ENCODE measurements around the gene PTPRN. TPM values are rescaled to one million over a fixed set of nuclear protein-coding genes. Genes with fewer than 3 reads are reported as not detected.

Gene PTPRN
- polyA plus RNA-seq, 1 donor (not counting 4 experiments of a cell fraction or from before 2014, with no cell fraction given) = not detected

DNA sequence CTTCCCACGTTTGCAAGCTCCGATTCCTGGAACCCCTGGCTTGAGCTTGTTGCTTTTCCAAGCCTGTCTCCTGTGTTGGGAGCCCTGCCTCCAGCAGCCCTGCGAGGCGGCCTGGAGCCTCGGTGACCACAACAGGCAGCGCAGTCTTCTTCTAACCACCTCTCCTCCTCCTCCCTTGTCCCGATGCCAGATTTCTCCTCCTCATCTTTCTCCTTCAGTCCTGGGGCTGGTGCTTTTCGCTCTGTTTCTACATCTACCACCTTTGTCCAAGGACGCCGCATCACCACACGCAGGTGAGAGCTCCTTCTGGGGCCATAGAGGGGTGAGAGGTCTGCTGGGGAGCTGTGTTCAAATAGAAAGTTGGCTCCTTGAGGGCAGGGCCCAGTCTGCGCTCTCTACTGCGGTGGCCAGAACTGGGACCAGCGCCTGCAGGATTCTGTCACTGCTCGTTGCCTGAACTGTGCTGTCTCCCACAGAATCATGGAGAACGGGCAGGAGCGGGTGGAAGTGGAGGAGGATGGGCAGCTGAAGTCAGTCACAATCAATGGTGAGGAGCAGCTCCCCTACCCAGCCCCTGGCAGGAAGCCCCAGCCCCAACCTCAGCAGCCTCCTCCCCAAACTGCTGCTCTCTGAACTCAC lies 26.1 kb downstream of the PTPRN start:
- H4K20me1 ChIP-seq (ENCODE audit: control insufficient read depth, extremely low read depth, insufficient read depth, low read length) = no peaks in the 10 kb centered on the region
- peaks cover 23 to 27% of the 10 kb centered on the region in 2 experiments for H3K36me3 ChIP-seq (ENCODE audit: control insufficient read depth in 2 of 2, extremely low read depth in 1 of 2, insufficient read depth in 2 of 2, low read length in 2 of 2)
- TF ChIP-seq EZH2 (IDR thresholded peaks at IDR 0.05; ENCODE audit: low read length) = no peak
- TF ChIP-seq, protein P1, sequence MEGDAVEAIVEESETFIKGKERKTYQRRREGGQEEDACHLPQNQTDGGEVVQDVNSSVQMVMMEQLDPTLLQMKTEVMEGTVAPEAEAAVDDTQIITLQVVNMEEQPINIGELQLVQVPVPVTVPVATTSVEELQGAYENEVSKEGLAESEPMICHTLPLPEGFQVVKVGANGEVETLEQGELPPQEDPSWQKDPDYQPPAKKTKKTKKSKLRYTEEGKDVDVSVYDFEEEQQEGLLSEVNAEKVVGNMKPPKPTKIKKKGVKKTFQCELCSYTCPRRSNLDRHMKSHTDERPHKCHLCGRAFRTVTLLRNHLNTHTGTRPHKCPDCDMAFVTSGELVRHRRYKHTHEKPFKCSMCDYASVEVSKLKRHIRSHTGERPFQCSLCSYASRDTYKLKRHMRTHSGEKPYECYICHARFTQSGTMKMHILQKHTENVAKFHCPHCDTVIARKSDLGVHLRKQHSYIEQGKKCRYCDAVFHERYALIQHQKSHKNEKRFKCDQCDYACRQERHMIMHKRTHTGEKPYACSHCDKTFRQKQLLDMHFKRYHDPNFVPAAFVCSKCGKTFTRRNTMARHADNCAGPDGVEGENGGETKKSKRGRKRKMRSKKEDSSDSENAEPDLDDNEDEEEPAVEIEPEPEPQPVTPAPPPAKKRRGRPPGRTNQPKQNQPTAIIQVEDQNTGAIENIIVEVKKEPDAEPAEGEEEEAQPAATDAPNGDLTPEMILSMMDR (optimal IDR thresholded peaks at IDR 0.05 in 1 of 3, IDR thresholded peaks at IDR 0.05 in 1 of 3, conservative IDR thresholded peaks at IDR 0.05 in 1 of 3; ENCODE audit: extremely low read depth in 1 of 3, insufficient read depth in 2 of 3, low read length in 3 of 3) = no peak
- dilution Hi-C loops (cut with MboI; ENCODE audit: extremely low pct_ligation_motif_present, low sequenced_read_pairs) = no loop called here
- H3K9me3 ChIP-seq (ENCODE audit: control insufficient read depth, low read depth, low read length) = no peaks in the 10 kb centered on the region
- no peak overlapping the region for H2AFZ ChIP-seq (ENCODE audit: control insufficient read depth, low read length)
- DNase-seq (ENCODE audit: low read depth, low spot score) (no peak), FAIRE-seq (no peak)
- H3K27me3 ChIP-seq (ENCODE audit: control insufficient read depth, extremely low read depth, insufficient read depth, low read length) = no peaks in the 10 kb centered on the region
- no peak overlapping the region for H3K4me2 ChIP-seq (ENCODE audit: control insufficient read depth, extremely low read depth, insufficient read depth, low read depth, low read length)
- peaks cover 7% of the 10 kb centered on the region for H3K79me2 ChIP-seq (ENCODE audit: control insufficient read depth, insufficient read depth, low read length)
- H3K4me3 ChIP-seq (ENCODE audit: control insufficient read depth in 2 of 3, extremely low read depth in 1 of 3, insufficient read depth in 2 of 3, low read depth in 1 of 3, low read length in 3 of 3) = no peak overlapping the region
- H3K9ac ChIP-seq (ENCODE audit: control insufficient read depth, extremely low read depth, insufficient read depth, low read length) = no peak overlapping the region
- H3K4me1 ChIP-seq (ENCODE audit: control insufficient read depth, extremely low read depth, insufficient read depth, low read length) = peaks cover 43% of the 10 kb centered on the region
- no peak overlapping the region for H3K27ac ChIP-seq (ENCODE audit: control insufficient read depth, insufficient read depth, low read length)
- no peaks in the 10 kb centered on the region for H3K9me1 ChIP-seq (ENCODE audit: control insufficient read depth, extremely low read depth, insufficient read depth, low read length)

DNA sequence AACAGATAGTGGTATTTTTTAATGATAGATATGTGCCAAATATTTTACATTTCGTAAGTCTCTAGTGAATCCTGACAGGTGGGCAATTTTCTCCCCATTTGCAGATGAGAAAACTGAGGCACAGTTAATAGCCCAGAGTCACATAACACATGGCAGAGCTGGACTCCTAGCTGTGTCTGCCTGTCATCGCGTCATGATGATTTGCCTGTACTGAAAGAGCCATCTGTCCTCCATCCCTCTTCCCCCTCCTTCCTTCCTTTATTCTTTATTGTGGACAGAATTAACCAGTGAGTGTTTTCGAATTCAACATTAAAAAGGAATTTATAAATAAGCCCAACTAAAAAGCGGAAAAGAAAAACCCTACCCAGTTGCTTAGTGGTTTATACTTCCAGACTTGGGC lies 26.8 kb downstream of the PTPRN start:
- no peak for TF ChIP-seq EZH2 (IDR thresholded peaks at IDR 0.05; ENCODE audit: low read length)
- TF ChIP-seq, protein P1 (optimal IDR thresholded peaks at IDR 0.05 in 1 of 3, IDR thresholded peaks at IDR 0.05 in 1 of 3, conservative IDR thresholded peaks at IDR 0.05 in 1 of 3; ENCODE audit: extremely low read depth in 1 of 3, insufficient read depth in 2 of 3, low read length in 3 of 3) = no peak
- Histone ChIP-seq H4K20me1 (ENCODE audit: control insufficient read depth, extremely low read depth, insufficient read depth, low read length) (no peaks in the 10 kb centered on the region), H3K9ac (ENCODE audit: control insufficient read depth, extremely low read depth, insufficient read depth, low read length) (no peak overlapping the region), H3K27ac (ENCODE audit: control insufficient read depth, insufficient read depth, low read length) (no peak overlapping the region), H3K9me1 (ENCODE audit: control insufficient read depth, extremely low read depth, insufficient read depth, low read length) (no peaks in the 10 kb centered on the region), H3K4me3 (ENCODE audit: control insufficient read depth in 2 of 3, extremely low read depth in 1 of 3, insufficient read depth in 2 of 3, low read depth in 1 of 3, low read length in 3 of 3) (no peak overlapping the region), H3K27me3 (ENCODE audit: control insufficient read depth, extremely low read depth, insufficient read depth, low read length) (no peaks in the 10 kb centered on the region), H3K9me3 (ENCODE audit: control insufficient read depth, low read depth, low read length) (no peaks in the 10 kb centered on the region), H3K4me1 (ENCODE audit: control insufficient read depth, extremely low read depth, insufficient read depth, low read length) (peaks cover 50% of the 10 kb centered on the region), H3K79me2 (ENCODE audit: control insufficient read depth, insufficient read depth, low read length) (peaks cover 7% of the 10 kb centered on the region), H3K36me3 (ENCODE audit: control insufficient read depth in 2 of 2, extremely low read depth in 1 of 2, insufficient read depth in 2 of 2, low read length in 2 of 2) (peaks cover 23 to 27% of the 10 kb centered on the region in 2 experiments), H3K4me2 (ENCODE audit: control insufficient read depth, extremely low read depth, insufficient read depth, low read depth, low read length) (no peak overlapping the region), H2AFZ (ENCODE audit: control insufficient read depth, low read length) (no peak overlapping the region)
- no peak for DNase-seq (ENCODE audit: low read depth, low spot score)
- FAIRE-seq = no peak
- dilution Hi-C loops (cut with MboI; ENCODE audit: extremely low pct_ligation_motif_present, low sequenced_read_pairs) = no loop called here

Measured in keratinocyte (primary cell).